GF-D8 (cell line): Measurements from ENCODE around the gene PDZD2.
"Not testable (repeated sequence)": the region's sequence is repeated elsewhere in the genome, so short reads cannot be mapped to it uniquely, and the experiment has no call there.

Experiments
- DNase-seq: peaks from one replicate; lab custom pipeline; 2025; lab: John Stamatoyannopoulos, UW

PDZD2 gene

DNA sequence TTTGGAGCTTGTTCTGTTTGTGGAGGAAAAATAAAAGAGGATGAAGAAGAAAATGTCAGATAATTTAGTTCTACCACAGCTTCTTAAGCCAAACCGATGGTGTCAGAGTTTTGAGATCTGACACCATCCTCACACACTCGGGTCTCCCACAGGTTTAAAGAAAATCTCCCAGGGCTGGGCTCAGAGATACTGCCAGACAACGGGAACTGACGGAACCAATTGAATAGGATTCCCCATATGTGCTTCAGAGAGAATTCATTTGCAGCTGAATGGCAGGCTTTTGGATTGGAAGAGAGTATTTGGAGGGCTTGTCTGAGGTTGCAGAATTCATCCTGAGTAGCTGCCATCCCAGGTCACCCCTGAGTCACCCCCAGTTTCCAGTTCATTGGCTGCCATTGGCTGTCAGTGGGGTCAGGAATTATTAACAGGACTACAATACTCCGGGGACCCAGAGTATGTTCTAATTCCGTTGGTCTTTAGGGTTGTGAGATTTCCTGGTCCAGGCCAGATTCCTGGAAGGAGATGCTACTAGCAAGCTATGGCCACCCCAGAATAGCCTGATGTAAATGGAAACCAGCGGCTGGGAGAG is 131.3 kb downstream of the PDZD2 start:
- no peak for DNase-seq

GRCh38 chr5:31770998-31771397 is 132.1 kb downstream of the PDZD2 start:
- no peak for DNase-seq

- DNase-seq, result no peak
Observed at GRCh38 chr5:31771500-31771899, 132.6 kb downstream of the PDZD2 start.

DNA sequence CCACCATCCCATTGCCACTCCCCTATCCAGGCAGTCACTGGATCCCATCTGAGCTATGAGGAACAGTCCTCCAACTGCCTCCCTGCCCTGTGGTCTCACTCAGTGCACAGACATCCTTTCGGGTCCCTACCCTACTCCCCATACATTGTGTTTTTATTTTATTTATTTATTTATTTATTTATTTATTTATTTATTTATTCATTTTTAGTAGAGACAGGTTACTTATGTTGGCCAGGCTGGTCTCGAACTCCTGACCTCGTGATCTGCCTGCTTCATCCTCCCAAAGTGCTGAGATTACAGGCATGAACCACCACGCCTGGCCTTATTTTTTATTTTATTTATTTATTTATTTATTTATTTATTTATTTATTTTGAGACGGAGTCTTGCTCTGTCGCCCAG is 137.4 kb downstream of the PDZD2 start:
- DNase-seq, result not testable (repeated sequence)

GRCh38 chr5:31776976-31777651 is 138.2 kb downstream of the PDZD2 start:
- DNase-seq, result no peak

- no peak for DNase-seq
Observed at GRCh38 chr5:31781772-31782171, 142.8 kb downstream of the PDZD2 start.

DNA sequence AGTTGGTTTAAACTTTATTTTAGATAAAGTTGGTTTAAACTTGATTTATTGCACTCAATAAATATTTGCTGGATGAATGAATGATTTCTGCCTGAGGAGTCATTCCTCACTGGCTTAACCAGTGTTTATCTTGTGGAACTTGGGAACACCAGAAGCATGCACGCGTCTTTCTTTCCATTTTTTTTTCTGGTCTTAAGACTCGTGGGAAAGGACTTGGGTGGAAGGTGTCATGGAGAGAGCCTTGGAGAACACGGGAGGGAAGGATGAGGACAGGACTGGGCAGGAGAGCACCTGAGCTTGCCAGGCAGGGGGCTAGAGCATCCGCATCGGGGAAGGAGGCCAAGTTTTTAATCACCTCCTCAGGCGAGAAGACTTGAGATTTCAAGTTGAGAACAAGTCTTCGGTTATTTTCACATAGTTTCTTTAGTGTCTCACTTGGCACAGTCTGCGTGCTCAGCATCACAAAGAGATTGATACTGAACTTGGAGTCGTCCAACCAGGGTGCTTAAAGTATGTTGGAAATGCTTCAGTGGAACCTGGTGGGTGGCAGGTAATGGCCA is 144.2 kb downstream of the PDZD2 start:
- DNase-seq, result no peak

DNA sequence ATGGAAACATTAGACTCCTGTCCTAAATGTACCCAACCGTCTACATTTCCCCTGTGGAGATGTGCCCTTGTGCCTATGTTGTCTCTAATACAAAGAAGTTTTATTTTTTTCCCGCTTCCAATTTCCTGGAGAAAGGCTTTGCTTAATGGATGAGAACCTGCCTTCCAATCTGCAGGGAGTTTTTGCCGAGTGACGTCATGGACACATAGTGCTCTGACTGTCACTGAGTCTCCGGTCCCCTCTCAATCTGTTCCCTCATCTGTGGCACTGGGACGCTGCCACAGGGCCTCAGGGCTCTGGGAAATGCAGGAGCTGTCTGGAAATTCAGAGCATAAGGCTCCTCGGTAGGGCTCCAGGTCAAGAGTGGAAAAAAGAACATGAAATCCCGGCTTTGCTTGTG is 144.8 kb downstream of the PDZD2 start:
- no peak for DNase-seq

DNA sequence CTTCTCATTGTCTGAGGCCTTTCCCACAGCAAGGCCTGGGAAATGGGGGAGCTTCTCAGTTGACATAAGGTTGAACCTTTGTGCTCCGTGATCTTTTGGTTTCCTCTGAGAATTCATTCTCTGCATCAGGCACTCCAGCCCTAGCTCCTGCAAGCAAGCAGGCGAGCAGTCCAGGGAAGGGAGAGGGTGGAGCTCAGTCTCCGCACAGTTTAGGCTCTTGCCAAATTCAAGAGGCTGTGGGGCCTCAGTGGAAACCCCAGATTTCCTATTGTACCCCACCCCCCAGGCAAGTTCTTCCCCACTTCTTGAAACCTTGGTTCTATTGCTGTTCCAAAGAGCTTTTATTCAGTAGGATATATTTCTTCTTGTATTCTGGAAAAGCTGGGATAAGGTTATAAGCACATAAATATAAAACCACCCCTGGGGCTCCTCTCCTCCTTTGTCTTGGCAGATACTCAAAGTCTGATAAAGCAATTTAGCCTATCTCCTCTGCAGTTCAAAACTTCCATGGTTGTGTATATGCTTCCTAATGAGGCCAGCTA is 147.2 kb downstream of the PDZD2 start:
- no peak for DNase-seq

DNA sequence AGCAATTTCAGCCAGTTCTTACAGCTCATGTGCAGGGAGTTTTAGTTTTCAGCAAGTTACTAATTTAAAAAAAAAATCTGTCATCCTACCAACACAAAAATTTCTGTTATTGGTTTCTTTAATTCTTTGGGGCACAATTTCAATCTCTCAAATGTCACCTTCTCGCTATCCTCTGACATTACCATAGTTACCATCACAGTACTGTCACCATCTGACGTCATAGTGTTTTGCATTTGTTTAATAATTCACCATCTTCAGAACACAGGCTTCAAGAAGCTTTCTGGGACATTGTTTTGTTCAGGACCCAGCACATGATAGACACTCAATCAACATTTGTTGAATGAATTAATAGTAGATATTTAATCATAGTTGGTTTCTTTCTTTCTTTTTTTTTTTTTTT is 155.1 kb downstream of the PDZD2 start:
- no peak for DNase-seq

- DNase-seq, result no peak
Observed at GRCh38 chr5:31798168-31798567, 159.2 kb downstream of the PDZD2 start.

DNA sequence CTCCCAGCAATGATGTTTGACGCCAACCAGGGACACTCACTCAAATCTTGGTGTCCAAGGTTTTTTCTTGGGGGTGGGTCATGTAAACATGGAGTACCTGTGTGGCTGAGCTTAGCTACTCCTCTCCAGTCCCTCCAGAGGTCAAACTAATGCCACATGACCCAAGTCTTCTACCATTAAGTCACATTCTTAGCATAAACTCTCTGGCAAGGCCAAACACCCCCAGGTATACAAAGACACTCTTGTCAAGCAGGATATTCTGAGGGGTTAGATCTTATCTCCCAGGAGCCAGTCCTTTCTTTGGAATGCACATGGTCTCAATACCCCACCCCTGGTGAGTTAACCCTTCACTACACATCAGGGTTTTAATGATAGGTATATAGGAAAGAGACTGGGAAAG is 161.4 kb downstream of the PDZD2 start:
- DNase-seq, result no peak

DNA sequence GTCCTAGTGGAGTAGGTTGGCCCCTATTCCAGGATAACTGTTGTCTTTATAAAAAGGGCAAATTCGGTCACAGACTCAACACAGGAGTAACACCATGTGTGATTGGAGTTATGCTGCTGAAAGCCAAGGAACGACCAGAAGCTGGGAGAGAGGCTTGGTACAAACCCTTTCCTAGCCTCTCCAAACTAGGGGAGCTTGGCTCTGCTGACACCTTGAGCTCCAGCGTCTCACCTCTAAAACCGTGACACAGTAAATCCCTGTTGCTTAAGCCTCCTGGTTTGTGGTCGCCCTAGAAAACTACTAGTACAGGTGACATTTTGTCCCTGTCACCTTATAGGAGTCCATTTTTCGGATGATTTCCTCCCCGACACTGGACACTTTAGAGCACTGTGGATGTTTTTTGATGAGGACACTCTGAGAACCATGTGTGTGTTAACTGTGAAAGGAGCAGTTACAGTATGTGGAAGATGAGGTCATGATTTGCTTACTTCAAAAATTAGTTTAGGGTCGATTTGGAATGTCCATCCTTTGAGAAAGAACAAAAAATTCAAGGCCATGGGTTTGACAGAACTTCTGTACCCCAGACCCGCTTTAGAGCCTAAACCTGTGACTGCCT is 167.0 kb downstream of the PDZD2 start:
- no peak for DNase-seq

- DNase-seq, result no peak
Observed at GRCh38 chr5:31806561-31806960, 167.6 kb downstream of the PDZD2 start.

- DNase-seq, result no peak
Observed at GRCh38 chr5:31807789-31808540, 169.0 kb downstream of the PDZD2 start.

- no peak for DNase-seq
Observed at GRCh38 chr5:31809050-31809870, 170.3 kb downstream of the PDZD2 start.

GRCh38 chr5:31811210-31811609 is 172.3 kb downstream of the PDZD2 start:
- no peak for DNase-seq

- DNase-seq, result no peak
Observed at GRCh38 chr5:31815376-31815775, 176.4 kb downstream of the PDZD2 start.

GRCh38 chr5:31819926-31820516 is 181.1 kb downstream of the PDZD2 start:
- no peak for DNase-seq

- DNase-seq, result no peak
Observed at GRCh38 chr5:31823472-31823871, 184.5 kb downstream of the PDZD2 start.
